SJSA1 (cell line): ENCODE measurements around the gene GCK. TPM values are rescaled to one million over a fixed set of nuclear protein-coding genes. Genes with fewer than 3 reads are reported as not detected.

Source experiments
- DNase-seq, 2 experiments: peaks; one replicate each; pipeline ENCODE4 v3.0.0-alpha.2; 2015 to 2020; ENCODE audit warnings: low spot score in 2 of 2, low read depth in 1 of 2
- H3K27ac ChIP-seq: fragments of 250-450 bp; sonication (Bioruptor Pico); 2 replicates; pipeline ENCODE4 v1.5.1; 2020; ENCODE audit warnings: mild to moderate bottlenecking, moderate library complexity
- H3K27me3 ChIP-seq: fragments of 250-450 bp; sonication (Bioruptor Pico); replicated peaks from 2 replicates; pipeline ENCODE4 v1.5.1; 2020; ENCODE audit warnings: mild to moderate bottlenecking, moderate library complexity
- H3K36me3 ChIP-seq: fragments of 250-450 bp; sonication (Bioruptor Pico); 2 replicates; pipeline ENCODE4 v1.5.1; 2020; ENCODE audit warnings: mild to moderate bottlenecking
- H3K4me1 ChIP-seq: fragments of 250-450 bp; sonication (Bioruptor Pico); replicated peaks from 2 replicates; pipeline ENCODE4 v1.6.1; 2021; ENCODE audit warnings: mild to moderate bottlenecking
- H3K4me3 ChIP-seq: fragments of 250-450 bp; sonication (Bioruptor Pico); 2 replicates; pipeline ENCODE4 v1.5.1; 2020; ENCODE audit warnings: mild to moderate bottlenecking
- H3K9me3 ChIP-seq: fragments of 250-450 bp; sonication (Bioruptor Pico); replicated peaks from 2 replicates; pipeline ENCODE4 v1.5.1; 2020; ENCODE audit warnings: mild to moderate bottlenecking
- total RNA-seq: library from RNA; depleted of rRNA; stranded (reverse); fragments of >200 nt; shearing (Covaris generic); gene quantifications from 2 replicates; pipeline ENCODE4 v1.2.3, GENCODE V29; 2014

GCK gene
- total RNA-seq, 1 experiment from 2014 or later: 0.13 TPM

DNA sequence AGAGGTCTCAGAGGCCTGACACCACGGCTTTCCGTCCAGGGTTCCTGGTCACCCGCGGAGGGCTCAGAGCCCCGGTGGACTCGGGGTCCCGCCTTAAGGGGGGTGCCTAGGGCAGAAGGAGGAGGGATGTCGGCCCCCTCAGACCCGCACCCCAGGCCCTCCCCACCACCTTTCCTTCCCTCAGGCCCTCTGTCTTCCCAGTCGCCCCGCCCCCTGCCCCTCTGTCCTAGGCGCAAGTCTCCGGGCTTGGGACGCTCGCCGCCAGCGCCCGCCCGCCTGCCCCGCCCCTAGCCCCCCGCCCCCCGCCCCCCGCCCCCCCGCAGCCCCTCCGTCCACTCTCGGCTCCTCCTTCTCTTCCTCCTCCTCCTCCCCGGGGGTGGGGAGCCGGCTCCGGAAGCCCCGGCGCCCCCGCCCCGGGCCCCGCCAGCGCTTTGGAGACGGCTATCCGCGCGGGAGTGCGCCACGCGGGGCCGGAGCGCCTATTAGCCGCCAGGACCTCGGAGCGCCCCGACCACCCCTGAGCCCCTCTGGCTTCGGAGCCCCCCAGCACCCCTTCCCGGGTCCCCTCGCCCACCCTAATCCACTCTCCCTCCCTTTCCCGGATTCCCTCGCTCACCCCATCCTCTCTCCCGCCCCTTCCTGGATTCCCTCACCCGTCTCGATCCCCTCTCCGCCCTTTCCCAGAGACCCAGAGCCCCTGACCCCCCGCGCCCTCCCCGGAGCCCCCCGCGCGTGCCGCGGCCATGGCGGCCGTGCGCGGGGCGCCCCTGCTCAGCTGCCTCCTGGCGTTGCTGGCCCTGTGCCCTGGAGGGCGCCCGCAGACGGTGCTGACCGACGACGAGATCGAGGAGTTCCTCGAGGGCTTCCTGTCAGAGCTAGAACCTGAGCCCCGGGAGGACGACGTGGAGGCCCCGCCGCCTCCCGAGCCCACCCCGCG is 85.0 kb downstream of the GCK start, which contains the start of gene AEBP1:
Gene AEBP1, plus strand, starts transcription at position 423 of the 937 bp plus-strand sequence. Its CDS starts 321 bp downstream, at position 744.
- Histone ChIP-seq H3K36me3 (no peaks in the 10 kb centered on the region), H3K27ac (no peak within 1 kb of the TSS), H3K27me3 (no peaks in the 10 kb centered on the region), H3K4me3 (no peak within 1 kb of the TSS), H3K9me3 (no peaks in the 10 kb centered on the region), H3K4me1 (peaks cover 19% of the 10 kb centered on the region)
- no peak for DNase-seq

GRCh38 chr7:44103566-44103922 is 85.7 kb downstream of the GCK start:
- Histone ChIP-seq H3K27ac (no peak overlapping the region), H3K9me3 (no peaks in the 10 kb centered on the region), H3K36me3 (no peaks in the 10 kb centered on the region), H3K4me3 (no peak overlapping the region), H3K27me3 (no peaks in the 10 kb centered on the region), H3K4me1 (peaks cover 19% of the 10 kb centered on the region)
- no peak for DNase-seq

GRCh38 chr7:44102846-44103565 is 86.2 kb downstream of the GCK start:
- no peaks in the 10 kb centered on the region for H3K27me3 ChIP-seq
- H3K36me3 ChIP-seq: no peaks in the 10 kb centered on the region
- DNase-seq: no peak
- no peak overlapping the region for H3K27ac ChIP-seq
- no peak overlapping the region for H3K4me3 ChIP-seq
- H3K9me3 ChIP-seq: no peaks in the 10 kb centered on the region
- peaks cover 19% of the 10 kb centered on the region for H3K4me1 ChIP-seq

DNA sequence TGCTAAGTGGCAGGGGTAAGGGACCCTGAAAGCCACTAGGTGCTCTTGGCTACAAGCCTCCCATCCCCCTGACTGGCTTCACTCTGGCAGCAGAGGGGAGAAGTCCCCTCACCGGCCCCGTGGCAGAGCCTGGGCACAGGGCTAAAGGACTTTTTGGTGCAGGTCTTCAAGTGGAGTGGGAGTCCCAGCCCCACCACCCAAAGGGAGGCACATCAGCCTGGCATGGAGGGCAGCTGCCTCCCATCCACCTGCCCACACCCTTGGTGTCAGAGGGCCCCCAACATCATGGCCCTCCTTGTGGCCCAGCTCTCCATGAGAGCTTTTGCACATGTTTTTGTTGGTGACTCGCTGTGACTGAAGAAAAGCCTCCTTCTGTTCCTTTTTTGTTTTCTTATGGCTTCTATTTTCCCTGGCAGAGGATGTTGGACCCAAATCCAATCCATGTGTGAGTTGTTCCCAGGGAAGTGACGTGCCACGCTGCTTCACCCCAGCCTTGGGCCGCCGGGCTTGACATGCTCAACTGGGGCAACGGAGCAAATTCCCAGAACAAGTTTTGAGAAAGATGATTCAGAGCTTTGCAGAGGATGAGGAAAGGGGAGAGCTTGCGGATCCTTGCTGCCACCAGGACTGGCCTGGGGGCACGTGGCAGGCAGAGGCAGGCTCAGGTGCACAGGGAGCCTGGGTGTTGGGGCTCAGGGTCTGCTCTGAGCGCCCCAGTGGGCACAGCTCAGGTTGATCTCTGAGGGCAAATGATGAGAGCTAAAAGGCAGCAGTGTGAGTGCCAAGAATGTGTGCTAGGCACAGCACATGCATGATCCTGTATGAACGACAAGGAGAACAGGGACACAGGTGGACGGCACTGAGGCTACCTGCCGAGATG is 87.0 kb downstream of the GCK start:
- H3K4me1 ChIP-seq: peaks cover 19% of the 10 kb centered on the region
- no peak for DNase-seq
- no peaks in the 10 kb centered on the region for H3K27me3 ChIP-seq
- H3K27ac ChIP-seq: no peak overlapping the region
- no peaks in the 10 kb centered on the region for H3K9me3 ChIP-seq
- H3K36me3 ChIP-seq: no peaks in the 10 kb centered on the region
- H3K4me3 ChIP-seq: no peak overlapping the region

DNA sequence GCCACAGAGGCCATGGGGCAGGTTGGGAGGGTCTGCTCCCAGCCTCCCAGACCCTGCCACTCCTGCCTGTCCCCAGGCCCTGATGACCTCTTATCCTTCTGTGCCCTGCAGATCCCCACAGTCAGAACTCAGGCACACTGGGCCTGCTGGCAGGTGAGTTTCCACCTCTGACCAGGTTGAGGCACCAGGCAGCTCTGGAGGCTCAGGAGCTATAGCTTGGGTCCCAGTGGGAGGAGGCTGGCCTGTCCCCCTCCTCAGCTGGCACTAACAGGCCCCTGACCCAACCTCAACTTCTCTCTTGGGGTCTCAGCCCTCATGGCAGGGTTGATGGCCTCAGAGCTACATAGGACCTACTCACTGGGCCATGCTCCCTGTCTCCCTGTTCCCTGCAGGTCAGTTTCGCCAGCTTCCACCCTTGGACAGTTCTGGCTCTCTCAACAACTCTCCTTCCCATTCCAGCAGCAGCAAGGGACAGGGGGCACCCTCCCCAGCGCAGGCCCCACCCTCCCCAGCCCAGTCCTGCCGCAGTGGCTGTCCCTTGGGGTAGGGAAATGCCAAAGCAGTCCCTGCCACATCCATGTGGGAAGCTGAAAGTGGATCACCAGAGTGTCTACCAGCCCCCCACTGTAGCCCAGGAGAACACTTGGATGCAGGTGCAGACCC is 87.8 kb downstream of the GCK start:
- Histone ChIP-seq H3K27ac (no peak overlapping the region), H3K4me1 (peaks cover 19% of the 10 kb centered on the region), H3K27me3 (no peaks in the 10 kb centered on the region), H3K9me3 (no peaks in the 10 kb centered on the region), H3K4me3 (no peak overlapping the region), H3K36me3 (no peaks in the 10 kb centered on the region)
- DNase-seq: no peak

- no peaks in the 10 kb centered on the region for H3K9me3 ChIP-seq
- H3K36me3 ChIP-seq: no peaks in the 10 kb centered on the region
- DNase-seq: no peak
- no peaks in the 10 kb centered on the region for H3K27me3 ChIP-seq
- no peak overlapping the region for H3K4me3 ChIP-seq
- H3K27ac ChIP-seq: 0 out of 2 replicates have a peak overlapping the region, but pooled peaks have one; percentile 28
- peaks cover 18% of the 10 kb centered on the region for H3K4me1 ChIP-seq
Measured at GRCh38 chr7:44100458-44101302, 88.6 kb downstream of the GCK start.

- no peaks in the 10 kb centered on the region for H3K36me3 ChIP-seq
- peaks cover 9% of the 10 kb centered on the region for H3K4me1 ChIP-seq
- no peak for DNase-seq
- no peaks in the 10 kb centered on the region for H3K9me3 ChIP-seq
- H3K27ac ChIP-seq: no peak overlapping the region
- H3K4me3 ChIP-seq: no peak overlapping the region
- no peaks in the 10 kb centered on the region for H3K27me3 ChIP-seq
Measured at GRCh38 chr7:44099669-44100068, 89.6 kb downstream of the GCK start.

- Histone ChIP-seq H3K9me3 (no peaks in the 10 kb centered on the region), H3K36me3 (no peaks in the 10 kb centered on the region), H3K4me3 (no peak overlapping the region), H3K27me3 (no peaks in the 10 kb centered on the region), H3K27ac (no peak overlapping the region), H3K4me1 (peaks cover 9% of the 10 kb centered on the region)
- DNase-seq: no peak
Measured at GRCh38 chr7:44098092-44099068, 90.9 kb downstream of the GCK start.

- no peak overlapping the region for H3K27ac ChIP-seq
- H3K36me3 ChIP-seq: no peaks in the 10 kb centered on the region
- H3K9me3 ChIP-seq: no peaks in the 10 kb centered on the region
- no peak for DNase-seq
- no peak overlapping the region for H3K4me3 ChIP-seq
- peaks cover 9% of the 10 kb centered on the region for H3K4me1 ChIP-seq
- H3K27me3 ChIP-seq: no peaks in the 10 kb centered on the region
Measured at GRCh38 chr7:44097064-44097932, 91.9 kb downstream of the GCK start.

DNA sequence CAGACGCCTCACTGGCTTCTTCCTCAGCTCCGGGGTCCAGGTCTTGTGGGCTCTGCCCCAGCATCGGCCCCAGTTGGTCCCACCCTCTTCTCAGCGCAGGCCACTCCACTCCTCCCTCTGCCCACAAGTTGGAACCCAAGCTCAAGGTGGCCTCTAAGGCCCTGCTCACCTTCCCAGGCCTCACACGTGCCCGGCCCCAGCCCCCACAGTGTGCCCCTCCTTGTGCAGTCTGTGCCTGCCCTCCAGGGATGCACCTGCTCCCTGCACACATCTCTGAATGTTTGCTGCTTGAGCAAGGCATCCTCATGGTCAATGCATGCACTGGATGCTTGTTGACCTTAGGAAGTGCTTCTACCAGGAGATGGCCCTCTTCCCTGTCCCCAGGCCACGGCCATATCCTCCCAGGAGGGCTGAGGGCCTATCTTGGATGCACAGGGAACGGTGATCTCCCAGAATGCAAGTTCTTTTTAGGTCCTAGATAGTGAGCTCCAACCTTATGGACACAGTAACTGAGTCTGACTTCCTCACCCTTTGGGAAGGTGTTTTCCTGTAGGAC is 92.8 kb downstream of the GCK start:
- no peak for DNase-seq
- Histone ChIP-seq H3K4me1 (peaks cover 9% of the 10 kb centered on the region), H3K27ac (no peak overlapping the region), H3K27me3 (no peaks in the 10 kb centered on the region), H3K36me3 (no peaks in the 10 kb centered on the region), H3K4me3 (no peak overlapping the region), H3K9me3 (no peaks in the 10 kb centered on the region)

GRCh38 chr7:44095781-44096180 is 93.5 kb downstream of the GCK start:
- no peak for DNase-seq
- Histone ChIP-seq H3K4me1 (peaks cover 8% of the 10 kb centered on the region), H3K36me3 (no peaks in the 10 kb centered on the region)

More at GRCh38 chr7:44095781-44096180, 93.5 kb downstream of the GCK start:
- Histone ChIP-seq H3K4me3 (no peak overlapping the region), H3K9me3 (no peaks in the 10 kb centered on the region), H3K27me3 (no peaks in the 10 kb centered on the region), H3K27ac (no peak overlapping the region)
